ENCODE measurements around the gene SNX30.

SNX30 gene

DNA sequence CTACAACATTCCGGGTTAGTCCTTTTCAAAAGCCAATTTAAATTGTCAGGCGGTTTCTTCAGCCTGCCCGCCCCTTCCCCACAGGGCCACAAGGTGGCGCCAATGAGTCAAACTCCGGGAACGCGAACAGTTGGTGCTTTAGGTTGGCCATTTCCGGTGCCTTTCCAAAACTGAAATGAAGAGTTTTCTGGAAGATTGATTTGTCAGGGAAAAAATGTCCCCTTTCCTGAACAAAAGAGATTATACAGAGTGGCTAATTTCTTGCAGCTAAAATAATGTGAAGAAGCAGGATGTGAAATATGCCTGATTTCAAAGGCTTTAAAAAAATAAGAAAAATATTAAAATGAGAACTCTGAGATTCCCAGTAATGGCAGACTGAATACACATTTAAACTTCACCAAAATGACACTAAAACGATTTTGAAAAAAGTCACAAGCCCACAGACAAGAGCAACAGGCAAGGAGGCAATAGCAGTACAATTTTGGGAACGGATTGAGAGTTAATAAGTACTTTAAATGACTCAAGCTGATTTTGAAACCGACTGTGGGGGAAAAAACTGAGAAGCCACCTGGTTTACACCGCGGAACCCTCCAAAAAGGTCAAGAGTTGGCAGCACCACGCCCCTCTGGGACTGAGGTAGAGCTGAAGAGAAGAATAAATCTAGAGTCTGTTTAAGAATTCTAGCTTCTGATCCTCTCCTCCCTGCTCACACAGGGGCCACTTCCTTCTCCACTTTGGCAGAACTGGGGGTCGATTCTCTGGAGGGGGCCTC is 94.4 kb downstream of the SNX30 start:
- TF ChIP-seq, protein P1, sequence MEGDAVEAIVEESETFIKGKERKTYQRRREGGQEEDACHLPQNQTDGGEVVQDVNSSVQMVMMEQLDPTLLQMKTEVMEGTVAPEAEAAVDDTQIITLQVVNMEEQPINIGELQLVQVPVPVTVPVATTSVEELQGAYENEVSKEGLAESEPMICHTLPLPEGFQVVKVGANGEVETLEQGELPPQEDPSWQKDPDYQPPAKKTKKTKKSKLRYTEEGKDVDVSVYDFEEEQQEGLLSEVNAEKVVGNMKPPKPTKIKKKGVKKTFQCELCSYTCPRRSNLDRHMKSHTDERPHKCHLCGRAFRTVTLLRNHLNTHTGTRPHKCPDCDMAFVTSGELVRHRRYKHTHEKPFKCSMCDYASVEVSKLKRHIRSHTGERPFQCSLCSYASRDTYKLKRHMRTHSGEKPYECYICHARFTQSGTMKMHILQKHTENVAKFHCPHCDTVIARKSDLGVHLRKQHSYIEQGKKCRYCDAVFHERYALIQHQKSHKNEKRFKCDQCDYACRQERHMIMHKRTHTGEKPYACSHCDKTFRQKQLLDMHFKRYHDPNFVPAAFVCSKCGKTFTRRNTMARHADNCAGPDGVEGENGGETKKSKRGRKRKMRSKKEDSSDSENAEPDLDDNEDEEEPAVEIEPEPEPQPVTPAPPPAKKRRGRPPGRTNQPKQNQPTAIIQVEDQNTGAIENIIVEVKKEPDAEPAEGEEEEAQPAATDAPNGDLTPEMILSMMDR (conservative IDR thresholded peaks at IDR 0.05): peak; percentile 100
- no peak overlapping the region for H3K27ac ChIP-seq

DNA sequence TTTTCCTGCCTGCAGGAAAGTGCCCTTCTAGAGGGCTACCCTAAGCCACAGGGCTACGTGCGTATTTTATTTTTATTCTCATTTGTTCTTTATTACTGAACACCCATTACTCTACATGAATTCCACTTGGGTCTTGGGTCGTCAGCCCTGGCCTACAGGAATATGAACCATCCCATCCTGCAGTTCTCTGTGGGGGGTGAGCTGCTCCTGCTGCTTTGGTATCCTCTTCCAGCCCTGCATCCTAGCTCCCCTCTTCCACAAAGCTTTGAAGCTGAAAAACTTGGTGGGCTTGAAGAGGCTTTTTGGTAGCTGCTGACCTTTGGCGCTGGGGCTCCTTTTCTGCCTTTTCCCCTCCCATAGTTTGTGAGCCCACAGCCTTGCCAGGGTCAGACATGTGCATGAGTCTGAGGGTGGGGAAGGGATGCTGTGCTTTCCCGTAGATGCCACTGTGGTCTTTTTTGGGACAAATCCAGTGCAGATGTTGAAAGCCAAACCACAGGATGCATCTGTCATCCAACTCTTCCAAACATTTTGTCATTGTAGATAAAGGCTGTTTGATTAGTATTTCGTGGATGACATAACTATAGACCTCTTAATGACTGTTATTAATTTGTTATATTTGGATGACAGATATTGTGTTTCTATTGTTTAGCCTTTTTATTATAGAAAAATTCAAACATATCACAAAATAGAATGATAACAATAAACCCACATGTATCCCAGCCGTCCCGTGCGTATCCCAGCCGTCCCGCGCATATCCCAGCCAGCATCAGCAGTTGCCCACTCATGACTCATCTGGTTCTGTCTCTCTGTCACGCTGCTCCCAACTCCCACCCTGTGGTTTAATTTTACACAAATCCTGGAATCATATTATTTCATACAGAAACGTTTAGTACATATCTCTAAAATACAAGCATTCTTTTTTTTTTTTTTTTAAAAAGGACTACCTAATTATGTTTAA is 96.2 kb downstream of the SNX30 start:
- TF ChIP-seq, protein P1 (conservative IDR thresholded peaks at IDR 0.05): no peak
- H3K27ac ChIP-seq: no peak overlapping the region

DNA sequence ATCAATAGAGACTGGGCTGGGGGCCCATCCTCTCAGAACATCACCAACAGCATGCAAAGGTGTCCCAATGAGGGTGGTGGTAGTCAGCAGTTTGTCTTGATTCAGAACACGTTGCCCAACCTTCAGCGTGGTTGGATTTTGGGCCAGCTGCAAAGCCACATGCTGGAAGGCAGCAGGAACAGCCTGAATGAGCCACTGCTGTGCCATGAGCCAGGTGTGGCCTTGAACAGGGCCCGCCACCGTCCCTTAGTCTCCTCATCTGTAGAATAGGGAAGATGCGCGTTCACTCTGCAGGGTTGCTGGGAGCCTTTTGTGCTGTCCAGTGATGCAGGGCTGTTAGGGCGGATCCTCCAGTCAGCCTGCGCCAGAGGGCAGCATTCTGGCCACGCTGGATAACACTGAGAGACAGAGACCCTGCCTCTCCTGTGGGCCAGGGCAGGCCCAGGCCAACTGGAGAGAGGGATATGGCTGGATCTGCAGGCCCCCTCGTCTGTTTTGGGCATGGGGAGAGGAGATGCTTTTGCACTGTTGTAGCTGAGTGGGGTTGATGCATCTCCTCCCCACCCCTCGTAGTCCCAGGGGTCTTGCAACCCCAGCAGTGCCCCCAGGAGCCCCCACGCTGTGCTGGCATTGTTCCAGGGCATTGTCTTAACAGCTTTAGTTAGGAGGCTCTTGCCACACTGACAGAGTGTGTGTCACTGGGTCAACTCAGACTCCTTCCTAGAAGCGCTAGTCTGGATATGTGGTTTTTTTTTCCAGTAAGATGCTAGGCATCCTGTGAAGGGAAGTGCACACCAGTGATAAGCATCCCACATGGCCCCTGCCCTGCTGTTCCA is 98.0 kb downstream of the SNX30 start:
- TF ChIP-seq, protein P1 (conservative IDR thresholded peaks at IDR 0.05): no peak
- no peak overlapping the region for H3K27ac ChIP-seq

DNA sequence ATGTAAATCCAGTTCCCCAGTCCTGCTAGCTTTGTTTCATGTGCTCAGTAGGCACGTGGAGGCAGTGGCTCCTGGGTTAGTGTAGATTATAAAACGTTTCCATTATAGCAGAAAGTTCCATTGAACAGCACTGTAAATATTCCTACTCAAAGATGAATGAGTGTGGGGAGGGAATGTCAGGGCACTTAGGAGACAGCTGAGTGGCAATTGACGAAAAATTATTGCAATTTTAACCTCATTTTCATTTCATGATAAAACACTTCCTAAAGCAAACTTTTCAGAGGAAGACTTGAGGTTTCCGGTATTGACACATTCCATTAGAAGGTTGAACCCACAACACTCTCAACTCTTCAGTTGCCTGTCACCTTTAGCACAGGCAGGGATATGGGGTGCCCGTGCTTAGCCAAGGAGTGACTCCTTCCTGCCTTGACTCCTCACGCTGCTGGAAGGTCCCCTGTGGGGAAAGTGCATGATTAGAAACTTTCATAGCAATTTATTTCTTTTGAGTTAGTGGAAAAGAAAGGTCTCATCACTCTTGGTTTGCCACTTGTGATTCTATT is 98.9 kb downstream of the SNX30 start:
- H3K27ac ChIP-seq: no peak overlapping the region
- TF ChIP-seq, protein P1 (conservative IDR thresholded peaks at IDR 0.05): no peak

DNA sequence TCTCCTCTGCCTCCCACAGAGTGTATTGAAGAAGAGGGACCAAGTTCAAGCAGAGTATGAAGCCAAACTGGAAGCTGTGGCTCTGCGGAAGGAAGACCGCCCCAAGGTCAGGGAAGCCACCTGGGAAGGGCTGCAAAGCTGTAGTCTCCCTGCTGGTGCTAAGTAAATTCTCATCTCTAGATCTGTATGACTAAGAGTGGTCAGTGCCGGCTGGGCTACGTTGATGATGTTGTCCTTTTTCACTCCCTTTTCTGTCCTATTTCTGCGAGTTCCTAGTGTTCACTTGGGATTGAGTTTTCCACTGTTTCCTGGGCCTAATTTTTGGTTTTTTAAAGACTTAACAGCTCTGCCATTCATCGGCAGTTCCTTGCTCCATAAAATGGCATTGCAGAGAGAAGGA is 100.3 kb downstream of the SNX30 start:
- TF ChIP-seq, protein P1 (conservative IDR thresholded peaks at IDR 0.05): no peak
- no peak overlapping the region for H3K27ac ChIP-seq

DNA sequence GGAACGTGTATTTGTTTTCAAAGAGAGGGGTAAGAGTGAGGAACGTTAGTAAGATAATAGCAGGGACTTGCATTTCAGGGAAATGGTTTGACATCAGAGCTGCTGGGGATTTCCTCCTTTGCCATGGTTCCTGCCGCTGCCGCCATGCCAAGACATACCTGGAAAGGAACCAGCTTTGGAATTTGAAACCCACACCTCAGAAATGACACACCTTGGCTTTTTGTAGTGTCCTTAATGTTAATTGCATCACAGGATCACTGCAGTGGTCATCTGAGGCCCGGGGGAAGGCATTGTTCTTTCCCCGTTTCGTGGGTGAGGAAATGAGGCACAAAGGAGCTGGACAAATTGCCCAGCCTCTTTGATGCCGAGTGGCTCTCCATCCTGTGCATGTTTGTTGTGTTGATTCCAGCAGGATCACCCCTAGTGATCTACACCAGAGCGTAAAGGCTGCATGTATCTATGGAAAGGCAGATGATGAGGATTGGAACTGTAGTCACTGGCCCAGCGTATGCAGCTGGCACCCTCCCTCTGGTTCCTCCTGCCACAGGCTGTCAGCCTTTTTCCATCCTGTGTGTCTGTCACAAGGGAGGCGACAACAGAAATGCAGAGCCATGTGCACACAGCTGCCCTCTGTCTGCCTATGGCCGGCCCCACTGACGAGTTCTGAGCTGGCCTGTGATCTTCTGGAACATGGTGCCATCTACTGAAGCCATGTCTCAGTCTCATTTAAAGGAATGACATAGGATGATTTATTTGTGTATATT is 102.4 kb downstream of the SNX30 start:
- TF ChIP-seq, protein P1 (conservative IDR thresholded peaks at IDR 0.05): no peak
- H3K27ac ChIP-seq: no peak overlapping the region
